Right lobe of liver (tissue), 6 donors: ENCODE data around the gene CTSA. TPM values are rescaled to one million over a fixed set of nuclear protein-coding genes. Genes with fewer than 3 reads are reported as not detected.

Experiments
- ATAC-seq, 4 donors: fragments of 200-7000 bp; cut with Tn5 transposase; one replicate each; pipeline ENCODE4 v1.9.1; 2020; ENCODE audit warnings: mild to moderate bottlenecking in 4 of 4, moderate library complexity in 4 of 4
- DNase-seq, 3 donors: peaks; one replicate each; pipeline ENCODE4 v3.0.0-alpha.2; 2020
- H3K27ac ChIP-seq, 3 donors: fragments of 200-600 bp; one replicate each; pipeline ENCODE4 v1.8.0; 2022
- H3K27me3 ChIP-seq, 2 donors: fragments of 200-600 bp; one replicate each; pipeline ENCODE4 v1.8.0; 2022
- H3K36me3 ChIP-seq, 4 donors: fragments of 200-600 bp; sonication (generic) in 1 of 4; one replicate each; pipeline versions ENCODE4 v1.5.1 to v1.8.0; 2017 to 2022; ENCODE audit warnings: control low read depth in 1 of 4
- H3K4me1 ChIP-seq, 4 donors: fragments of 200-600 bp; sonication (generic) in 1 of 4; one replicate each; pipeline versions ENCODE4 v1.5.1 to v1.8.0; 2017 to 2022; ENCODE audit warnings: control low read depth in 1 of 4
- H3K4me3 ChIP-seq, 3 donors: fragments of 200-600 bp; one replicate each; pipeline ENCODE4 v1.8.0; 2022
- H3K9me3 ChIP-seq, 4 donors: fragments of 200-600 bp; sonication (generic) in 1 of 4; one replicate each; pipeline versions ENCODE4 v1.5.1 to v1.8.0; 2017 to 2022; ENCODE audit warnings: control low read depth in 1 of 4
- POLR2A ChIP-seq: fragments of 450-650 bp; IDR thresholded peaks from one replicate; pipeline ENCODE4 v1.6.1; 2017; ENCODE audit warnings: antibody characterized with exemption, mild to moderate bottlenecking
- WGBS: methylation state at CpG from one replicate; pipeline ENCODE4 v1.1.6; 2018; ENCODE audit warnings: low coverage, low lambda C conversion rate; ENCODE audit not compliant: insufficient coverage; ENCODE audit errors: missing lambda C conversion rate; 5-methylcytosine and 5-hydroxymethylcytosine counted together
- intact Hi-C, 2 donors: fragments of 100-400 bp; cut with DNase I; formaldehyde crosslinking; loops; one replicate each; pipeline versions ENCODE4 v1.11.2 to v1.14.1; 2022
- total RNA-seq, 6 experiments: library from RNA; depleted of rRNA in 2 of 6; stranded (reverse); fragments of >200 nt in 2 of 6; fragmentation: NEBNext Ultra II Directional in 3 of 6; extraction: Animal tissue kit (Norgen Biotek cat#: 25700) in 3 of 6; gene quantifications; one replicate each; pipeline versions ENCODE4 v1.1.0 to v1.2.4, GENCODE V29; 2016 to 2023
- TF ChIP-seq, protein P1 (sequence below), 4 donors: fragments of 200-600 bp in 3 of 4; fragments of 450-650 bp in 1 of 4; IDR thresholded peaks; one replicate each; pipeline versions ENCODE4 v1.5.1 to v1.8.0; 2016 to 2022; ENCODE audit warnings: antibody characterized with exemption in 4 of 4, mild to moderate bottlenecking in 2 of 4
- donor health status: DM: no; HTN: yes; CAD: no.
- donor health status: DM: no; HTN: no; CAD: no.
- donor health status: DM: no; HTN: no; CAD: no.
- donor health status: DM: no; HTN: yes; CAD: no.
- donor health status: DM: no; HTN: yes; CAD: no.

CTSA gene
- total RNA-seq, 6 experiments from 2014 or later, result 54.4 to 194 (median 134) TPM

DNA sequence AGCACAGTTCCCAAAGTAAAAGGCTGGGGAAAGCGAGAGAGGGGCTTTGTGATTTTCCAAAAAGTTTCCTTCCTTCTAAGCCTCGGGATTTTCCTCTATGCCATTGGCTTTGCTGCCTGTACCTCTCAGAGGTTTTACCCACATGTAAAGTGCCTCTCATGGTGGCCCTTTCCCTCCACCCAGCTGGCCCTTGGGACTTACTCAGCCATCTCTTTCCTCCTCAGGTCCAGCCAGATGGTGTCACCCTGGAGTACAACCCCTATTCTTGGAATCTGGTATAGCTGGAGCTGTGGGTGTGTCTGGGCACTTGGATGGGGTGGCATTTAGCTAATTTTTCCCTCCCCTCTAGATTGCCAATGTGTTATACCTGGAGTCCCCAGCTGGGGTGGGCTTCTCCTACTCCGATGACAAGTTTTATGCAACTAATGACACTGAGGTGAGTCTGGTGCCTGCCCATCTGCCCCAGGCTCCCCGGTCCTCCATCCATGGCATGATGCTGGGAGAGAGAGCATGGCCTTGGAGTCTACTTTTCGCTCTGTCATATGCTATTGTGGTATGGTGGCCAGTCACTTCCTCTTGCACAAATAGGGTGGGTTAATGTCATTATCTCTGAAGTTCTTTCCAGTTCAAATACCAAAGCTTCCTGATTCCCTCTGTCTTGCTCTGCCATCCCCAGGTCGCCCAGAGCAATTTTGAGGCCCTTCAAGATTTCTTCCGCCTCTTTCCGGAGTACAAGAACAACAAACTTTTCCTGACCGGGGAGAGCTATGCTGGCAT is 1.1 kb downstream of the CTSA start:
- peaks cover 0 to 34% (median 17%) of the 10 kb centered on the region in 4 donors for H3K36me3 ChIP-seq
- H3K9me3 ChIP-seq, result no peaks in the 10 kb centered on the region
- TF ChIP-seq, protein P1, sequence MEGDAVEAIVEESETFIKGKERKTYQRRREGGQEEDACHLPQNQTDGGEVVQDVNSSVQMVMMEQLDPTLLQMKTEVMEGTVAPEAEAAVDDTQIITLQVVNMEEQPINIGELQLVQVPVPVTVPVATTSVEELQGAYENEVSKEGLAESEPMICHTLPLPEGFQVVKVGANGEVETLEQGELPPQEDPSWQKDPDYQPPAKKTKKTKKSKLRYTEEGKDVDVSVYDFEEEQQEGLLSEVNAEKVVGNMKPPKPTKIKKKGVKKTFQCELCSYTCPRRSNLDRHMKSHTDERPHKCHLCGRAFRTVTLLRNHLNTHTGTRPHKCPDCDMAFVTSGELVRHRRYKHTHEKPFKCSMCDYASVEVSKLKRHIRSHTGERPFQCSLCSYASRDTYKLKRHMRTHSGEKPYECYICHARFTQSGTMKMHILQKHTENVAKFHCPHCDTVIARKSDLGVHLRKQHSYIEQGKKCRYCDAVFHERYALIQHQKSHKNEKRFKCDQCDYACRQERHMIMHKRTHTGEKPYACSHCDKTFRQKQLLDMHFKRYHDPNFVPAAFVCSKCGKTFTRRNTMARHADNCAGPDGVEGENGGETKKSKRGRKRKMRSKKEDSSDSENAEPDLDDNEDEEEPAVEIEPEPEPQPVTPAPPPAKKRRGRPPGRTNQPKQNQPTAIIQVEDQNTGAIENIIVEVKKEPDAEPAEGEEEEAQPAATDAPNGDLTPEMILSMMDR (IDR thresholded peaks at IDR 0.05), result peak in 1 of 4 donors; percentile 6
- no peak for TF ChIP-seq POLR2A
- H3K4me3 ChIP-seq, result peak overlapping the region; percentile 75 to 93 (median 77)
- 56% methylated on average over 8 of the region's 9 CpGs for WGBS
- H3K27me3 ChIP-seq, result no peaks in the 10 kb centered on the region
- ATAC-seq, result peak in 1 of 4 donors; percentile 23
- intact Hi-C loops, result loop anchor here in 1 of 2 donors (10.0 kb wide), 1 partner anchor 53 kb away; no protein-coding TSS in a partner anchor
- peaks cover 0 to 38% (median 6%) of the 10 kb centered on the region in 4 donors for H3K4me1 ChIP-seq
- DNase-seq, result no peak
- peak overlapping the region in 2 of 3 donors; percentile 81 to 82 for H3K27ac ChIP-seq

DNA sequence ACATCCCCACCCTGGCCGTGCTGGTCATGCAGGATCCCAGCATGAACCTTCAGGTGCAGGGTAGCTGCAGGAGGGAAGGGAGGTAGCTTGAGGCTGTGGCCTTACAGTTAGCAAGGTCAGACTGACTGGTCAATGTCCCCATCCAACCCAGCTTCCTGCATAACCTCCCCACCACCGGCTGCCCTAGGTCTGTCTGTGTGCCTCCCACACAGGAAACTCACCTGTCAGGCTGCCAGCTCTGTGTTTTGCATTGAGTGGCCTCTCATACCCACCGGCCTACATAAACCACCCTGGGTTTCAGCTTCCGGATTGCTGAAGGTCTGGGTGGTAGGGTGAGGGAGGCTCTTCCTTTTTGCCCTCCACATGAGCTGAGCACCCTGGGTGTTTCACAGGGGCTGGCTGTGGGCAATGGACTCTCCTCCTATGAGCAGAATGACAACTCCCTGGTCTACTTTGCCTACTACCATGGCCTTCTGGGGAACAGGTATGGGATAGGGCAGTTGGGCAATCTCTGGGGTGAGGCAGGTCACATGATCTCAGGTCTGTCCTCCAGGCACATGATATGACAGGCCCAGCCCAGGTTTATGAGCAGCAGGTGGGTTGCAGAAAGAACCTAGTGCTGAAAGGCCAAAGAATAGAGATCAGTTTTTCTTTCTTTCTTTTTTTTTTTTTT is 1.8 kb downstream of the CTSA start:
- no peak for TF ChIP-seq POLR2A
- TF ChIP-seq, protein P1 (IDR thresholded peaks at IDR 0.05), result no peak
- no peak overlapping the region for H3K4me3 ChIP-seq
- DNase-seq (peak in 1 of 3 donors; percentile 28), ATAC-seq (no peak)
- peaks cover 0 to 38% (median 19%) of the 10 kb centered on the region in 4 donors for H3K36me3 ChIP-seq
- WGBS, result 63% methylated on average over 1 of the region's 4 CpGs
- H3K9me3 ChIP-seq, result no peaks in the 10 kb centered on the region
- intact Hi-C loops, result loop anchor here in 1 of 2 donors (10.0 kb wide), 1 partner anchor 52 kb away; no protein-coding TSS in a partner anchor
- H3K27me3 ChIP-seq, result no peaks in the 10 kb centered on the region
- H3K4me1 ChIP-seq, result peaks cover 0 to 38% (median 6%) of the 10 kb centered on the region in 4 donors
- no peak overlapping the region for H3K27ac ChIP-seq

DNA sequence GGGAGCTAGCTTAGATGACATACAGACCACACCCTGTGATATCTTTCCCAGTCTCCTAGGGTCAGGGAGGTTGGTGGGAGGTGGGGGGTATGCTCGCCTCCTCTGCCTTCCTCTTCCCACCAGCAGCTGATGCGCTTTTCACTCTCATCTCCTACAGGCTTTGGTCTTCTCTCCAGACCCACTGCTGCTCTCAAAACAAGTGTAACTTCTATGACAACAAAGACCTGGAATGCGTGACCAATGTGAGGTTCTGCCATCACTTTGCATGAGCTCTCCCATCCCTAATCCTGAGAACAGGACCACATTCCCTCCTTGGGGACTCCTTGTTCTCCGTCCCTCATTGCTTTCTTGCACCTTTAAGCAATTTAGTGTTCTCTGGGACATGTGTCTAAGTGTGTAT is 2.7 kb downstream of the CTSA start:
- no peak overlapping the region for H3K27ac ChIP-seq
- TF ChIP-seq, protein P1 (IDR thresholded peaks at IDR 0.05), result no peak
- no peak for TF ChIP-seq POLR2A
- no peak for ATAC-seq
- intact Hi-C loops, result loop anchor here in 1 of 2 donors (10.0 kb wide), 1 partner anchor 51 kb away; no protein-coding TSS in a partner anchor
- H3K36me3 ChIP-seq, result peaks cover 0 to 38% (median 19%) of the 10 kb centered on the region in 4 donors
- H3K4me3 ChIP-seq, result no peak overlapping the region
- no peak for DNase-seq
- H3K4me1 ChIP-seq, result peaks cover 0 to 35% (median 5%) of the 10 kb centered on the region in 4 donors
- 68% methylated on average over 3 of the region's 4 CpGs for WGBS
- H3K9me3 ChIP-seq, result no peaks in the 10 kb centered on the region
- no peaks in the 10 kb centered on the region for H3K27me3 ChIP-seq

DNA sequence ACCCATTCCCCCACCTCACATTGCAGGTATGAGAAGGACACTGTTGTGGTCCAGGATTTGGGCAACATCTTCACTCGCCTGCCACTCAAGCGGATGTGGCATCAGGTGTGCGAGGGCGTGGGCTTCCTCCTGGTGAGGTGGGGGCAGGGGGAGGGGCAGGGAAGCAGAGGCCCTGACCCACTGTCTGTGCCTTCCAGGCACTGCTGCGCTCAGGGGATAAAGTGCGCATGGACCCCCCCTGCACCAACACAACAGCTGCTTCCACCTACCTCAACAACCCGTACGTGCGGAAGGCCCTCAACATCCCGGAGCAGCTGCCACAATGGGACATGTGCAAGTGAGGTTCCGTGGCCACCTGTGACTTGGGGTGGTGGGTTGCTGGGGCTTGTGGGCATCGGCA is 3.7 kb downstream of the CTSA start:
- DNase-seq, result no peak
- no CpG with 5 or more reads among the region's 12 CpGs for WGBS
- no peak for ATAC-seq
- H3K27ac ChIP-seq, result no peak overlapping the region
- peaks cover 0 to 25% (median 3%) of the 10 kb centered on the region in 4 donors for H3K4me1 ChIP-seq
- no peaks in the 10 kb centered on the region for H3K9me3 ChIP-seq
- intact Hi-C loops, result loop anchor here in 1 of 2 donors (10.0 kb wide), 1 partner anchor 50 kb away; no protein-coding TSS in a partner anchor
- no peak for TF ChIP-seq POLR2A
- TF ChIP-seq, protein P1 (IDR thresholded peaks at IDR 0.05), result no peak
- peaks cover 0 to 38% (median 19%) of the 10 kb centered on the region in 4 donors for H3K36me3 ChIP-seq
- H3K4me3 ChIP-seq, result no peak overlapping the region
- H3K27me3 ChIP-seq, result no peaks in the 10 kb centered on the region
